H1 (cell line): ENCODE data around the gene UCN. TPM values are rescaled to one million over a fixed set of nuclear protein-coding genes. Genes with fewer than 3 reads are reported as not detected.

ENCODE experiments used
- CTCF ChIA-PET: fragments of 300-600 bp; sonication (Branson Sonifier 250); formaldehyde crosslinking; loops from one replicate; lab custom pipeline; 2021; ENCODE audit not compliant: partially characterized antibody; lab: Charles Lee
- POLR2A ChIA-PET: fragments of 300-600 bp; sonication (Branson Sonifier 250); formaldehyde crosslinking; loops from one replicate; lab custom pipeline; 2021; ENCODE audit warnings: inconsistent platforms; ENCODE audit not compliant: partially characterized antibody; lab: Charles Lee
- DNase-seq, 2 experiments: peaks; one replicate each; pipeline versions ENCODE4 v3.0.0 to v3.0.0-alpha.2; 2010 to 2022; ENCODE audit warnings: low spot score in 2 of 2, low read depth in 1 of 2, mixed read lengths in 1 of 2
- FAIRE-seq: peaks from 2 replicates; lab custom pipeline; 2011; peaks lifted over from hg19 to GRCh38; lab: Jason Lieb, UNC
- H2AFZ ChIP-seq: 2 replicates; pipeline ENCODE4 v1.8.1; 2012; ENCODE audit warnings: low read length, inconsistent platforms
- H2AK5ac ChIP-seq: 2 replicates; pipeline ENCODE4 v1.6.1; 2013; ENCODE audit warnings: low read depth, low read length
- H2BK120ac ChIP-seq: replicated peaks from 2 replicates; pipeline ENCODE3; 2013; ENCODE audit warnings: low read depth, low read length, inconsistent platforms
- H2BK12ac ChIP-seq: 2 replicates; pipeline ENCODE4 v1.6.1; 2013; ENCODE audit warnings: low read depth, low read length
- H2BK15ac ChIP-seq: 2 replicates; pipeline ENCODE4 v1.6.1; 2013; ENCODE audit warnings: low read length
- H2BK20ac ChIP-seq: 2 replicates; pipeline ENCODE4 v1.6.1; 2013; ENCODE audit warnings: low read length
- H2BK5ac ChIP-seq: 2 replicates; pipeline ENCODE4 v1.6.1; 2013; ENCODE audit warnings: low read depth, low read length
- H3K14ac ChIP-seq: 2 replicates; pipeline ENCODE4 v1.6.1; 2013; ENCODE audit warnings: inconsistent platforms; ENCODE audit not compliant: insufficient read length
- H3K18ac ChIP-seq: 2 replicates; pipeline ENCODE4 v1.6.1; 2013; ENCODE audit warnings: low read length; ENCODE audit errors: extremely low read depth
- H3K23ac ChIP-seq: 2 replicates; pipeline ENCODE4 v1.6.1; 2013; ENCODE audit warnings: inconsistent platforms; ENCODE audit not compliant: insufficient read length
- H3K23me2 ChIP-seq: 2 replicates; pipeline ENCODE4 v1.6.1; 2013; ENCODE audit warnings: low read depth, low read length
- H3K27ac ChIP-seq: 2 replicates; pipeline ENCODE4 v1.6.1; 2011; ENCODE audit warnings: low read depth, low read length, inconsistent platforms
- H3K27me3 ChIP-seq, 4 experiments: replicated peaks in 1 of 4; 1 replicate in 1 of 4; 2 replicates in 3 of 4; pipeline versions ENCODE4 v1.6.1 to v1.8.1; 2011 to 2013; ENCODE audit warnings: low read length in 3 of 4, mild to moderate bottlenecking in 3 of 4, inconsistent platforms in 2 of 4, mixed read lengths in 2 of 4, moderate library complexity in 1 of 4; ENCODE audit not compliant: control insufficient read depth in 3 of 4, insufficient read depth in 3 of 4; ENCODE audit errors: extremely low read depth in 1 of 4
- H3K36me3 ChIP-seq, 4 experiments: 2 replicates each; pipeline versions ENCODE4 v1.6.1 to v1.8.1; 2011 to 2013; ENCODE audit warnings: mild to moderate bottlenecking in 4 of 4, low read length in 3 of 4, moderate library complexity in 2 of 4, control low read depth in 1 of 4, inconsistent platforms in 1 of 4; ENCODE audit not compliant: insufficient read depth in 4 of 4, control insufficient read depth in 2 of 4
- H3K4ac ChIP-seq: replicated peaks from 2 replicates; pipeline ENCODE3; 2013; ENCODE audit warnings: low read length, low read depth, mixed read lengths, inconsistent platforms; ENCODE audit not compliant: insufficient read length
- H3K4me1 ChIP-seq, 4 experiments: replicated peaks in 1 of 4; 1 replicate in 1 of 4; 2 replicates in 3 of 4; pipeline versions ENCODE4 v1.6.1 to v1.8.1; 2011 to 2013; ENCODE audit warnings: low read length in 3 of 4, inconsistent platforms in 2 of 4, mixed read lengths in 1 of 4; ENCODE audit not compliant: insufficient read depth in 4 of 4, control insufficient read depth in 3 of 4
- H3K4me2 ChIP-seq, 2 experiments: 2 replicates each; pipeline versions ENCODE4 v1.6.1 to v1.8.1; 2011 to 2013; ENCODE audit warnings: low read depth in 2 of 2, low read length in 2 of 2, control low read depth in 1 of 2, inconsistent platforms in 1 of 2, mild to moderate bottlenecking in 1 of 2; ENCODE audit not compliant: insufficient read depth in 1 of 2
- H3K4me3 ChIP-seq, 4 experiments: fragments of 200-600, 300-600 bp in 1 of 4; sonication (generic), shearing (Covaris generic), sonication (Bioruptor Twin) in 1 of 4; 2 replicates each; pipeline versions ENCODE4 v1.5.1 to v1.8.1; 2011 to 2016; ENCODE audit warnings: low read length in 4 of 4, low read depth in 3 of 4, control low read depth in 2 of 4, inconsistent platforms in 2 of 4, mild to moderate bottlenecking in 2 of 4, mixed read lengths in 1 of 4, moderate library complexity in 1 of 4; ENCODE audit not compliant: insufficient read depth in 2 of 4; ENCODE audit errors: extremely low read depth in 1 of 4
- H3K56ac ChIP-seq: replicated peaks from 2 replicates; pipeline ENCODE3; 2013; ENCODE audit warnings: low read depth, mild to moderate bottlenecking, mixed read lengths, low read length, inconsistent platforms; ENCODE audit not compliant: insufficient read length
- H3K79me1 ChIP-seq: 2 replicates; pipeline ENCODE4 v1.6.1; 2013; ENCODE audit warnings: low read depth, low read length, control low read depth
- H3K79me2 ChIP-seq, 2 experiments: 2 replicates each; pipeline versions ENCODE4 v1.6.1 to v1.8.1; 2012 to 2013; ENCODE audit warnings: low read length in 2 of 2, mild to moderate bottlenecking in 2 of 2, inconsistent platforms in 1 of 2; ENCODE audit not compliant: insufficient read depth in 2 of 2, control insufficient read depth in 1 of 2
- H3K9ac ChIP-seq, 4 experiments: replicated peaks in 1 of 4; 1 replicate in 1 of 4; 2 replicates in 3 of 4; pipeline versions ENCODE4 v1.6.1 to v1.8.1; 2011 to 2013; ENCODE audit warnings: low read depth in 3 of 4, low read length in 3 of 4, control low read depth in 2 of 4, mild to moderate bottlenecking in 2 of 4, moderate library complexity in 2 of 4, inconsistent platforms in 1 of 4; ENCODE audit errors: extremely low read depth in 1 of 4
- H3K9me3 ChIP-seq, 2 experiments: 2 replicates each; pipeline versions ENCODE4 v1.6.1 to v1.8.1; 2012 to 2013; ENCODE audit warnings: mild to moderate bottlenecking in 2 of 2, moderate library complexity in 2 of 2, control low read depth in 1 of 2, inconsistent platforms in 1 of 2, low read depth in 1 of 2, low read length in 1 of 2, mixed read lengths in 1 of 2; ENCODE audit not compliant: insufficient read depth in 2 of 2
- H4K20me1 ChIP-seq, 2 experiments: replicated peaks in 1 of 2; 2 replicates each; pipeline versions ENCODE3 to v1.8.1; 2011 to 2013; ENCODE audit warnings: inconsistent platforms in 2 of 2, low read length in 2 of 2, mild to moderate bottlenecking in 1 of 2; ENCODE audit not compliant: insufficient read depth in 2 of 2, control insufficient read depth in 1 of 2
- H4K5ac ChIP-seq: 2 replicates; pipeline ENCODE4 v1.6.1; 2013; ENCODE audit warnings: low read length, low read depth, mixed read lengths, inconsistent platforms; ENCODE audit not compliant: insufficient read length
- H4K8ac ChIP-seq: 2 replicates; pipeline ENCODE4 v1.8.0; 2013; ENCODE audit warnings: mild to moderate bottlenecking, moderate library complexity, low read length, inconsistent platforms; ENCODE audit not compliant: insufficient read depth; ENCODE audit errors: extremely low read depth
- H4K91ac ChIP-seq: replicated peaks from 2 replicates; pipeline ENCODE3; 2013; ENCODE audit warnings: low read length, mixed read lengths, inconsistent platforms; ENCODE audit not compliant: insufficient read length
- ASH2L ChIP-seq: fragments of 200-600, 300-600 bp; sonication (generic); IDR thresholded peaks from one replicate; pipeline ENCODE4 v1.7.1; 2017; ENCODE audit warnings: low read length
- CBX8 ChIP-seq: fragments of 300-800, 300-1000 bp; sonication (generic); IDR thresholded peaks from 2 replicates; pipeline ENCODE4 v1.7.1; 2016; ENCODE audit warnings: low read depth, low read length, borderline replicate concordance
- E2F6 ChIP-seq: IDR thresholded peaks from 2 replicates; pipeline ENCODE4 v1.6.1; 2012; ENCODE audit warnings: inconsistent platforms
- JUND ChIP-seq: IDR thresholded peaks from 2 replicates; pipeline ENCODE4 v1.6.1; 2011; ENCODE audit warnings: mild to moderate bottlenecking, improper control_type of control experiment, low read length
- POLR2AphosphoS5 ChIP-seq: IDR thresholded peaks from 2 replicates; pipeline ENCODE4 v1.6.1; 2011; ENCODE audit warnings: low read depth, low read length
- SIN3A ChIP-seq, 2 experiments: IDR thresholded peaks in 1 of 2; conservative IDR thresholded peaks in 1 of 2; 2 replicates each; pipeline ENCODE4 v1.6.1; 2011 to 2012; ENCODE audit warnings: low read length in 2 of 2, improper control_type of control experiment in 1 of 2, low read depth in 1 of 2, mild to moderate bottlenecking in 1 of 2
- SP4 ChIP-seq: IDR thresholded peaks from 2 replicates; pipeline ENCODE4 v1.6.1; 2012; ENCODE audit warnings: low read length, inconsistent platforms
- TAF7 ChIP-seq: optimal IDR thresholded peaks from 2 replicates; pipeline ENCODE3; 2011; ENCODE audit warnings: low read depth, mild to moderate bottlenecking, inconsistent platforms, low read length, moderate library complexity, borderline replicate concordance
- TBP ChIP-seq: IDR thresholded peaks from 2 replicates; pipeline ENCODE4 v1.6.1; 2011; ENCODE audit warnings: low read depth, low read length, improper control_type of control experiment
- TEAD4 ChIP-seq: IDR thresholded peaks from 2 replicates; pipeline ENCODE4 v1.6.1; 2012; ENCODE audit warnings: low read depth, low read length, inconsistent platforms, mixed read lengths
- WGBS, 2 experiments: shearing (Covaris generic) in 1 of 2; methylation state at CpG; one replicate each; pipeline versions ENCODE4 v1.1.6 to v1.1.7; 2013 to 2015; ENCODE audit warnings: low lambda C conversion rate in 2 of 2, mixed read lengths in 2 of 2, inconsistent platforms in 1 of 2, low coverage in 1 of 2, missing lambda C conversion rate in 1 of 2; ENCODE audit not compliant: insufficient replicate concordance in 2 of 2, insufficient coverage in 1 of 2, insufficient read length in 1 of 2; ENCODE audit errors: extremely low coverage in 1 of 2, missing lambda C conversion rate in 1 of 2; 5-methylcytosine and 5-hydroxymethylcytosine counted together
- polyA plus RNA-seq, 7 experiments: library from polyadenylated mRNA; depleted of rRNA in 3 of 7; stranded (reverse) in 5 of 7; unstranded in 2 of 7; fragments of >200 nt in 5 of 7; fragments of 200-250 nt in 2 of 7; gene quantifications; 1 replicate in 5 of 7; 2 replicates in 1 of 7; 4 replicates in 1 of 7; pipeline versions ENCODE4 v1.2.1 to v1.2.3, GENCODE V29; 2011 to 2013; ENCODE audit warnings: missing spikeins in 2 of 7, mixed read lengths in 2 of 7
- total RNA-seq: library from RNA; stranded (reverse); fragmentation: NEBNext Ultra II Directional; extraction: Animal tissue kit (Norgen Biotek cat#: 25700); gene quantifications from 2 replicates; pipeline ENCODE4 v1.2.1, GENCODE V29; 2021

UCN gene
- total and polyA plus RNA-seq, 2 of the 8 experiments (the other 6 are each of a cell fraction or from before 2014, with no cell fraction given) = 0.35 TPM; not detected in 1

- H3K23ac ChIP-seq = no peak overlapping the region
- H3K79me1 ChIP-seq = no peaks in the 10 kb centered on the region
- DNase-seq (no peak), FAIRE-seq (no peak)
- H4K8ac ChIP-seq = no peak overlapping the region
- H3K14ac ChIP-seq = no peak overlapping the region
- H2BK15ac ChIP-seq = no peak overlapping the region
- H3K4me3 ChIP-seq = no peak overlapping the region
- no peak overlapping the region for H2AK5ac ChIP-seq
- H2AFZ ChIP-seq = no peak overlapping the region
- H3K9me3 ChIP-seq = no peaks in the 10 kb centered on the region
- H3K4me1 ChIP-seq = peaks cover 0 to 5% (median 0%) of the 10 kb centered on the region in 4 experiments; a peak in 2 of 7 replicates
- no peaks in the 10 kb centered on the region for H4K20me1 ChIP-seq
- no peak overlapping the region for H3K4me2 ChIP-seq
- H3K18ac ChIP-seq = no peak overlapping the region
- no peaks in the 10 kb centered on the region for H3K23me2 ChIP-seq
- no peak overlapping the region for H3K9ac ChIP-seq
- peaks cover 0 to 7% (median 2%) of the 10 kb centered on the region in 4 experiments; a peak in 2 of 7 replicates for H3K27me3 ChIP-seq
- TF ChIP-seq E2F6 = no peak
- TF ChIP-seq CBX8 = no peak
- TF ChIP-seq TEAD4 = no peak
- TF ChIP-seq TBP = no peak
- no peak for TF ChIP-seq JUND
- no peak for TF ChIP-seq POLR2AphosphoS5
- no peak for TF ChIP-seq ASH2L
- no peak for TF ChIP-seq TAF7
- no peak for TF ChIP-seq SP4
- TF ChIP-seq SIN3A (conservative IDR thresholded peaks at IDR 0.05 in 1 of 2, IDR thresholded peaks at IDR 0.05 in 1 of 2; ENCODE audit: low read depth in 1 of 2, low read length in 2 of 2) = no peak
- no peak overlapping the region for H2BK12ac ChIP-seq
- peak overlapping the region; percentile 16; the same call in 1 of the 2 replicates for H2BK20ac ChIP-seq
- H4K5ac ChIP-seq = no peak overlapping the region
- no peak overlapping the region for H4K91ac ChIP-seq
- WGBS, 2 experiments = 83% methylated on average over 11 of the region's 11 CpGs; no CpG with 5 or more reads in 1 of the 2 experiments
- no peaks in the 10 kb centered on the region for H3K79me2 ChIP-seq
- ChIA-PET POLR2A (interaction anchor here (1.0 to 4.9 kb wide), 5 partner anchors 10 to 50 kb away, joined by 3 to 22 read pairs (median 4); partner anchors contain the start of genes TRIM54 and UCN), CTCF (interaction anchor here (1.1 to 14.1 kb wide), 10 partner anchors 8 to 329 kb away, joined by 3 to 288 read pairs (median 16); partner anchors contain the start of genes DNAJC5G, SLC30A3 and TRIM54)
- no peak overlapping the region for H3K56ac ChIP-seq
- H3K36me3 ChIP-seq = no peaks in the 10 kb centered on the region
- H3K27ac ChIP-seq = no peak overlapping the region
- no peak overlapping the region for H2BK120ac ChIP-seq
- H3K4ac ChIP-seq = no peak overlapping the region
- H2BK5ac ChIP-seq = no peak overlapping the region
Measured at GRCh38 chr2:27271631-27272340, 36.5 kb downstream of the UCN start.
